Karpas-422 (cell line): ENCODE data around the gene ABR. TPM values are rescaled to one million over a fixed set of nuclear protein-coding genes. Genes with fewer than 3 reads are reported as not detected.
"Not testable (repeated sequence)": the region's sequence is repeated elsewhere in the genome, so short reads cannot be mapped to it uniquely, and the experiment has no call there.

Experiments used
- DNase-seq: peaks from one replicate; pipeline ENCODE4 v3.0.0-alpha.2; 2015
- H2AFZ ChIP-seq: fragments of 200-600 bp; sonication (generic); 2 replicates; pipeline ENCODE4 v1.6.1; 2014; ENCODE audit warnings: antibody characterized with exemption, low read length, mixed read lengths
- H3K27ac ChIP-seq: fragments of 200-600 bp; sonication (generic); 2 replicates; pipeline ENCODE4 v1.5.1; 2014; ENCODE audit warnings: mild to moderate bottlenecking, low read length, moderate library complexity
- H3K27me3 ChIP-seq: fragments of 200-600 bp; sonication (generic); 2 replicates; pipeline ENCODE4 v1.6.1; 2014; ENCODE audit warnings: low read length, mixed read lengths
- H3K36me3 ChIP-seq: fragments of 200-600 bp; sonication (generic); 2 replicates; pipeline ENCODE4 v1.6.1; 2014; ENCODE audit warnings: low read length, mixed read lengths; ENCODE audit not compliant: insufficient read depth
- H3K4me1 ChIP-seq: fragments of 200-600 bp; sonication (generic); 2 replicates; pipeline ENCODE4 v1.6.1; 2014; ENCODE audit warnings: mild to moderate bottlenecking, low read length, mixed read lengths
- H3K4me2 ChIP-seq: fragments of 200-600 bp; sonication (generic); 2 replicates; pipeline ENCODE4 v1.6.1; 2014; ENCODE audit warnings: low read length, low read depth, mild to moderate bottlenecking; ENCODE audit not compliant: poor library complexity, severe bottlenecking
- H3K4me3 ChIP-seq: fragments of 200-600 bp; sonication (generic); 2 replicates; pipeline ENCODE4 v1.5.1; 2014; ENCODE audit warnings: mild to moderate bottlenecking, antibody characterized with exemption, low read length, mixed read lengths
- H3K79me2 ChIP-seq: fragments of 200-600 bp; sonication (generic); 2 replicates; pipeline ENCODE4 v1.6.1; 2014; ENCODE audit warnings: mild to moderate bottlenecking, low read length, mixed read lengths
- H3K9ac ChIP-seq: fragments of 200-600 bp; sonication (generic); 2 replicates; pipeline ENCODE4 v1.6.0; 2014; ENCODE audit warnings: low read length
- H3K9me2 ChIP-seq: fragments of 200-600 bp; sonication (generic), shearing (Covaris generic); replicated peaks from 2 replicates; pipeline ENCODE4 v1.6.0; 2014; ENCODE audit warnings: mild to moderate bottlenecking, low read length, moderate library complexity; ENCODE audit not compliant: insufficient read depth
- H3K9me3 ChIP-seq: fragments of 300-700, 200-600 bp; sonication (generic); 2 replicates; pipeline ENCODE4 v1.6.1; 2014; ENCODE audit warnings: low read length, mixed read lengths
- H4K20me1 ChIP-seq: fragments of 200-600 bp; sonication (generic); 2 replicates; pipeline ENCODE4 v1.6.1; 2014; ENCODE audit warnings: mild to moderate bottlenecking, antibody characterized with exemption, low read length, low read depth; ENCODE audit not compliant: insufficient read depth
- total RNA-seq: library from RNA; depleted of rRNA; stranded (reverse); fragments of >200 nt; shearing (Covaris generic); gene quantifications from 2 replicates; pipeline ENCODE4 v1.2.3, GENCODE V29; 2014; ENCODE audit warnings: low replicate concordance

Gene ABR
- total RNA-seq, 1 experiment from 2014 or later, result 113 TPM

GRCh38 chr17:1208966-1209365 is 29.2 kb upstream of the ABR start:
- H3K4me1 ChIP-seq, result peaks cover 15% of the 10 kb centered on the region
- H2AFZ ChIP-seq, result no peak overlapping the region
- no peaks in the 10 kb centered on the region for H3K9me3 ChIP-seq
- no peaks in the 10 kb centered on the region for H3K9me2 ChIP-seq
- peaks cover 58% of the 10 kb centered on the region for H3K79me2 ChIP-seq
- no peak overlapping the region for H3K27ac ChIP-seq
- peaks cover 5% of the 10 kb centered on the region; the same call in 1 of the 2 replicates for H3K36me3 ChIP-seq
- no peak overlapping the region for H3K4me2 ChIP-seq
- H3K9ac ChIP-seq, result no peak overlapping the region
- no peak overlapping the region for H3K4me3 ChIP-seq
- no peaks in the 10 kb centered on the region for H4K20me1 ChIP-seq
- DNase-seq, result no peak
- no peaks in the 10 kb centered on the region for H3K27me3 ChIP-seq

- Histone ChIP-seq H3K79me2 (peaks cover 52% of the 10 kb centered on the region), H3K4me1 (peaks cover 12% of the 10 kb centered on the region), H3K27ac (peak overlapping the region; percentile 39; the same call in 1 of the 2 replicates), H3K4me3 (no peak overlapping the region), H4K20me1 (peaks cover 11% of the 10 kb centered on the region; the same call in 1 of the 2 replicates), H3K27me3 (no peaks in the 10 kb centered on the region), H2AFZ (no peak overlapping the region), H3K9me2 (no peaks in the 10 kb centered on the region), H3K36me3 (peaks cover 19% of the 10 kb centered on the region), H3K9ac (no peak overlapping the region), H3K9me3 (no peaks in the 10 kb centered on the region), H3K4me2 (no peak overlapping the region)
- no peak for DNase-seq
Measured at GRCh38 chr17:1206026-1206777, 26.4 kb upstream of the ABR start.

- H3K9me3 ChIP-seq, result no peaks in the 10 kb centered on the region
- H3K4me1 ChIP-seq, result peaks cover 34% of the 10 kb centered on the region
Measured at GRCh38 chr17:1203967-1204291, 24.1 kb upstream of the ABR start.

GRCh38 chr17:1203111-1203966 is 23.6 kb upstream of the ABR start:
- no peaks in the 10 kb centered on the region for H3K27me3 ChIP-seq
- H3K9me3 ChIP-seq, result no peaks in the 10 kb centered on the region
- no peak overlapping the region for H3K27ac ChIP-seq
- H3K4me2 ChIP-seq, result no peak overlapping the region
- no peak overlapping the region for H2AFZ ChIP-seq
- H3K4me3 ChIP-seq, result no peak overlapping the region
- peaks cover 19% of the 10 kb centered on the region for H3K36me3 ChIP-seq
- H3K79me2 ChIP-seq, result peaks cover 59% of the 10 kb centered on the region
- no peak overlapping the region for H3K9ac ChIP-seq
- H3K9me2 ChIP-seq, result no peaks in the 10 kb centered on the region
- peak; percentile 70 for DNase-seq
- H4K20me1 ChIP-seq, result peaks cover 20% of the 10 kb centered on the region; the same call in 1 of the 2 replicates
- peaks cover 40% of the 10 kb centered on the region for H3K4me1 ChIP-seq

More at GRCh38 chr17:1203967-1204291, 24.1 kb upstream of the ABR start:
- Histone ChIP-seq H3K9me2 (no peaks in the 10 kb centered on the region), H3K4me3 (no peak overlapping the region), H3K4me2 (no peak overlapping the region), H3K27ac (no peak overlapping the region), H3K36me3 (peaks cover 19% of the 10 kb centered on the region), H3K27me3 (no peaks in the 10 kb centered on the region), H2AFZ (no peak overlapping the region), H3K9ac (no peak overlapping the region), H4K20me1 (peaks cover 20% of the 10 kb centered on the region; the same call in 1 of the 2 replicates), H3K79me2 (peaks cover 55% of the 10 kb centered on the region)
- DNase-seq, result no peak

- H3K27me3 ChIP-seq, result no peaks in the 10 kb centered on the region
- peaks cover 64% of the 10 kb centered on the region for H3K79me2 ChIP-seq
- H3K4me2 ChIP-seq, result no peak overlapping the region
- H4K20me1 ChIP-seq, result peaks cover 20% of the 10 kb centered on the region; the same call in 1 of the 2 replicates
- H3K36me3 ChIP-seq, result peaks cover 19% of the 10 kb centered on the region
- no peaks in the 10 kb centered on the region for H3K9me2 ChIP-seq
- peaks cover 51% of the 10 kb centered on the region for H3K4me1 ChIP-seq
- H3K9ac ChIP-seq, result no peak overlapping the region
- H3K4me3 ChIP-seq, result no peak overlapping the region
- H3K9me3 ChIP-seq, result no peaks in the 10 kb centered on the region
- DNase-seq, result no peak
- H2AFZ ChIP-seq, result no peak overlapping the region
- peak overlapping the region; percentile 28; the same call in 1 of the 2 replicates for H3K27ac ChIP-seq
Measured at GRCh38 chr17:1202291-1202690, 22.5 kb upstream of the ABR start.

- Histone ChIP-seq H4K20me1 (peaks cover 24% of the 10 kb centered on the region; the same call in 1 of the 2 replicates), H3K27me3 (no peaks in the 10 kb centered on the region), H3K9ac (no peak overlapping the region), H3K9me3 (no peaks in the 10 kb centered on the region), H2AFZ (no peak overlapping the region), H3K4me3 (no peak overlapping the region), H3K4me2 (no peak overlapping the region), H3K4me1 (peaks cover 52% of the 10 kb centered on the region), H3K36me3 (peaks cover 19% of the 10 kb centered on the region), H3K79me2 (peaks cover 70% of the 10 kb centered on the region), H3K27ac (peak overlapping the region; percentile 90), H3K9me2 (no peaks in the 10 kb centered on the region)
- DNase-seq, result no peak
Measured at GRCh38 chr17:1201132-1201702, 21.4 kb upstream of the ABR start.

- H3K36me3 ChIP-seq, result peaks cover 17% of the 10 kb centered on the region
- not testable (repeated sequence) for H2AFZ ChIP-seq, H3K9me2 ChIP-seq, H3K9me3 ChIP-seq, H3K27me3 ChIP-seq, DNase-seq
- H3K9ac ChIP-seq, result peak overlapping the region; percentile 58
- peak overlapping the region; percentile 90 for H3K27ac ChIP-seq
- H3K4me2 ChIP-seq, result peak overlapping the region; percentile 61
- H3K79me2 ChIP-seq, result peaks cover 69% of the 10 kb centered on the region
- peak overlapping the region; percentile 32; the same call in 1 of the 2 replicates for H3K4me3 ChIP-seq
- H3K4me1 ChIP-seq, result peaks cover 52% of the 10 kb centered on the region
- H4K20me1 ChIP-seq, result peaks cover 24% of the 10 kb centered on the region; the same call in 1 of the 2 replicates
Measured at GRCh38 chr17:1199271-1199743, 19.5 kb upstream of the ABR start.
